ENCODE data around the gene NUP153.

NUP153 gene

DNA sequence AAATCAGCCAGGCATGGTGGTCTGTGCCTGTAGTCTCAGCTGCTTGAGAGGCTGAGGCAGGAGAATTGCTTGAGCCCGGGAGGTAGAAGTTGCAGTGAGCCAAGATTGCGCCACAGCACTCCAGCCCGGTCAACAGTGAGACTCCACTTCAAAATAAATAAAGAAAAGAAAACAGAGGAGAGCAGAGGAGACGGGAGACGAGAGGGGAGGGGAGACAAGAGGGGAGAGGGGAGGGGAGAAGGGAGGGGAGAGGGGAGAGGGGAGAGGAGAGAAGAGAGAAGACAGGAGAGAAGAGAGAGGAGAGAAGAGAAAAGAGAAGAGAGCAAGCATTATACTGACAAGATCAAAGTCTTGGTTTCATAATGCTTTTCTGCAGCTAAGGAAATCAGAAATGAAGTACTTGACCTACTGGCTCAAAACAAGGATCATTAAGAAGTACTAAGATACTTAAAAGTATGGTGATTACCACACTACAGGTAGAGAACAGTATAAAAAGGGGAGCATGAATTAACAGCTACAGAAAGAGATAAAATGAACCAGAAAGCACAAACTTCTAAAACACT is 76.1 kb downstream of the NUP153 start:
- no peak overlapping the region for H3K4me3 ChIP-seq (replicated peaks in 1 of 2; ENCODE audit: low read depth in 2 of 2, low read length in 2 of 2)
- no peak for DNase-seq (ENCODE audit: low read depth in 2 of 2)
- TF ChIP-seq, protein P1, sequence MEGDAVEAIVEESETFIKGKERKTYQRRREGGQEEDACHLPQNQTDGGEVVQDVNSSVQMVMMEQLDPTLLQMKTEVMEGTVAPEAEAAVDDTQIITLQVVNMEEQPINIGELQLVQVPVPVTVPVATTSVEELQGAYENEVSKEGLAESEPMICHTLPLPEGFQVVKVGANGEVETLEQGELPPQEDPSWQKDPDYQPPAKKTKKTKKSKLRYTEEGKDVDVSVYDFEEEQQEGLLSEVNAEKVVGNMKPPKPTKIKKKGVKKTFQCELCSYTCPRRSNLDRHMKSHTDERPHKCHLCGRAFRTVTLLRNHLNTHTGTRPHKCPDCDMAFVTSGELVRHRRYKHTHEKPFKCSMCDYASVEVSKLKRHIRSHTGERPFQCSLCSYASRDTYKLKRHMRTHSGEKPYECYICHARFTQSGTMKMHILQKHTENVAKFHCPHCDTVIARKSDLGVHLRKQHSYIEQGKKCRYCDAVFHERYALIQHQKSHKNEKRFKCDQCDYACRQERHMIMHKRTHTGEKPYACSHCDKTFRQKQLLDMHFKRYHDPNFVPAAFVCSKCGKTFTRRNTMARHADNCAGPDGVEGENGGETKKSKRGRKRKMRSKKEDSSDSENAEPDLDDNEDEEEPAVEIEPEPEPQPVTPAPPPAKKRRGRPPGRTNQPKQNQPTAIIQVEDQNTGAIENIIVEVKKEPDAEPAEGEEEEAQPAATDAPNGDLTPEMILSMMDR (IDR thresholded peaks at IDR 0.05; ENCODE audit: low read depth, low read length) = no peak

DNA sequence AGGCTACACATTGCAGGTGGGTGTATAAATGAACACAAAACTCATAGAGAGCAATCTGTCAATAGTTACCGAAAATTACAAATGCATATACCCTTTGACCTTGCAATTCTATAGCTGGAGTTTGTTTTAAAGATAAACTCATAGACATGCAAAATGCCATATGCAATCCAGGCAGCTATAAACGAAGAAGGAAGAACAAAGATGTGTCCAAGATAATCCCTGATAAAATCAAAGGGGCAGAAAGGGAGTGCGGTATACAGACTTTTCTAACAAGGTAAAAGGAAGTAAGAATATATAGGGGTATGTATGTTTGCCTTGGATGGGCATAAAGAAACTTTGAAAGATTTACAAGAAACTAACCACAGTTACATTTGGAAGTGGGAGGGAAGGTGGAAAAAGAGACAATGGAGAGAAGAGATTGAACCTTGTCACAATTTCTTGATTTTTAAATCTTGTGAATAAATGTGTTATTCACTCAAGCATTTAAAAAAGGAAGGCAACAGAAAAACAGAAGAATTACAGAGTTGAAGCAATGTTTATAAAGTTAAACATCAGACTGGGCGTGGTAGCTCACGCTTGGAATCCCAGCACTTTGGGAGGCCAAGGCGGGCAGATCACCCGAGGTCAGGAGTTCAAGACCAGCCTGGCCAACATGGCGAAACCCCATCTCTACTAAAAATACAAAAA is 76.8 kb downstream of the NUP153 start:
- TF ChIP-seq, protein P1 (IDR thresholded peaks at IDR 0.05; ENCODE audit: low read depth, low read length) = no peak
- DNase-seq (ENCODE audit: low read depth in 2 of 2) = no peak
- H3K4me3 ChIP-seq (replicated peaks in 1 of 2; ENCODE audit: low read depth in 2 of 2, low read length in 2 of 2) = no peak overlapping the region

DNA sequence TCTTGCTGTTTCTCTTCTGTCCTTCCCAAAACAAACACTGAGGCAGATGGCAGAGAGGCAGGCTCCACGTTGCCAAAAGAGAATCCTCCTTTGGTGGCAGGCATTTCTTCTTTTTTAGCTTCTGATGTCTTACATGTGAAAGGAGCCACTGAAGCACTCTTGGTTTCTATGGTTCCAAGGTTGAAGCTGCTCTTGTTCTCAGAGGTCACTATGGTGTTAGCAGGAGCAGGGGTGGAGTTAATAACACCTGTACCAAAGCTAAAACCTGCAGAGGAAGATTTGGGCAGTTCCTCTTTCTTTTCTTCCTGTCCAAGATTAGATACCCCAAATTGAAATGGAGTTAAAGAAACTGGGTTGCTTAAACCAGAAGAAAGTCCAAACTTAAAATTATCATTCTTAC is 77.9 kb downstream of the NUP153 start:
- TF ChIP-seq, protein P1 (IDR thresholded peaks at IDR 0.05; ENCODE audit: low read depth, low read length) = no peak
- no peak for DNase-seq (ENCODE audit: low read depth in 2 of 2)
- H3K4me3 ChIP-seq (replicated peaks in 1 of 2; ENCODE audit: low read depth in 2 of 2, low read length in 2 of 2) = no peak overlapping the region

DNA sequence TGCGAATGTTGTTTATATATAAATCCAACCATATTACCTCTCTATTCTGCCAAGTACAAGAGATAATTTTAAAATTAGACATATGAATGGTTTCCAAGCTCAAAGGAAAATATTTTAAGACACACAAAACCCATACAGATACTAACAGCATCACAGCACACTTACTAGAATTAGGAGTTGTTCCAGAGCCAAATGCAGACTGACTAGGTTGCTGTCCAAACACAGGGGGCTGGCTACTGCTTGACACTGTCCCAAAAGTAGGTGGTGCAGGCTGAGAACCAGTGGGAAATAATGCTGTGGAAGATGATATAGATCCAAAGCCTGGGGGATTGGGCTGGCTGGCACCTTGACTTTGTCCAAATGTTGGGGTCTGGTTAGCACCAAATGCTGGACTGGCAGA is 82.3 kb downstream of the NUP153 start:
- H3K4me3 ChIP-seq (replicated peaks in 1 of 2; ENCODE audit: low read depth in 2 of 2, low read length in 2 of 2) = no peak overlapping the region
- TF ChIP-seq, protein P1 (IDR thresholded peaks at IDR 0.05; ENCODE audit: low read depth, low read length) = no peak
- DNase-seq (ENCODE audit: low read depth in 2 of 2) = no peak

DNA sequence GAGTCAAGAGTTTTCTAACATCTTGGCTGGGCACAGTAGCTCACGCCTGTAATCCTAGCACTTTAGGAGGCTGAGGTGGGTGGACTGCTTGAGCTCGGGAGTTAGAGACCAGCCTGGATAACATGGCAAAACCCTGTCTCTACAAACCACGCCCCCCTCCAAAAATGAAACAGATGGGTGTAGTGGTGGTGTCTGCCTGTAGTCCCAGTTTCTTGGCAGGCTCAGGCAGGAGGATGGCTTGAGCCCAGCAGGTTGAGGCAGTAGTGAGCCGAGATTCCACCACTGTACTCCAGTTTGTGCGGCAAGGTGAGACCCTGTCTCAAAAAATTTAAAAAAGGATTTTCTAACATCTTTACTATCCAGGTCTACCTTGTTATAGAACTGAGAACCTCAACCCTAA is 84.6 kb downstream of the NUP153 start:
- no peak for DNase-seq (ENCODE audit: low read depth in 2 of 2)
- TF ChIP-seq, protein P1 (IDR thresholded peaks at IDR 0.05; ENCODE audit: low read depth, low read length) = no peak
- H3K4me3 ChIP-seq (replicated peaks in 1 of 2; ENCODE audit: low read depth in 2 of 2, low read length in 2 of 2) = no peak overlapping the region

DNA sequence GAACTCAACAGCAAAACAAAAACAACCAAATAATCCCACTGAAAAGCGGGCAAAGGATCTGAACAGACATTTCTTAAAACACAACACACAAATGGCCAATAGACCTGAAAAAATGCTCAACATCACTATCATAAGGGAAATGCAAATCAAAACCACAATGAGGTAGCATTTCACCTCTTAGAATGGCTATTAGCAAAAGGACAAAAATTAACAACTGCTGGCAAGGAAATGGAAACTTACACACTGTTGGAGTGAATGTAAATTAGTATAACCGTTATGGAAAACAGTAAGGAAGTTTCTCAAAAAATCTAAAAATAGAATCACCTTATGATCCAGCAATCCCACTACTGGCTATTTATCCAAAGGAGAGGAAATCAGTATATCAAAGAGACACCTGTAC is 85.7 kb downstream of the NUP153 start:
- DNase-seq (ENCODE audit: low read depth in 2 of 2) = no peak
- TF ChIP-seq, protein P1 (IDR thresholded peaks at IDR 0.05; ENCODE audit: low read depth, low read length) = no peak
- H3K4me3 ChIP-seq (replicated peaks in 1 of 2; ENCODE audit: low read depth in 2 of 2, low read length in 2 of 2) = no peak overlapping the region

All from cardiac fibroblast (primary cell).